ENCODE data around the gene PLCD3. TPM values are rescaled to one million over a fixed set of nuclear protein-coding genes. Genes with fewer than 3 reads are reported as not detected.

PLCD3 gene
- total and polyA plus RNA-seq, 2 of the 13 experiments (the other 11 are each of a cell fraction or from before 2014, with no cell fraction given): 11.3 to 39.1 TPM

- TF ChIP-seq TAF1 (CRISPR knock-in tag; IDR thresholded peaks at IDR 0.05) (no peak; the same call in 1 of the 2 replicates), BORCS8-MEF2B (CRISPR knock-in tag; IDR thresholded peaks at IDR 0.05) (peak; percentile 23), ADNP (CRISPR knock-in tag; IDR thresholded peaks at IDR 0.05) (no peak), MBNL3 (CRISPR knock-in tag; conservative IDR thresholded peaks at IDR 0.05) (no peak), SNAPC5 (CRISPR knock-in tag; IDR thresholded peaks at IDR 0.05; ENCODE audit: borderline replicate concordance) (no peak), HDAC2 (CRISPR knock-in tag; IDR thresholded peaks at IDR 0.05) (no peak; the same call in 1 of the 2 replicates), SOX13 (IDR thresholded peaks at IDR 0.05) (no peak), SOX13 (CRISPR knock-in tag; conservative IDR thresholded peaks at IDR 0.05 in 1 of 2, IDR thresholded peaks at IDR 0.05 in 1 of 2) (no peak), PBX3 (CRISPR knock-in tag; IDR thresholded peaks at IDR 0.05; ENCODE audit: borderline replicate concordance) (no peak), CAMTA2 (CRISPR knock-in tag; IDR thresholded peaks at IDR 0.05; ENCODE audit: borderline replicate concordance) (no peak), ISL2 (CRISPR knock-in tag; IDR thresholded peaks at IDR 0.05) (no peak; the same call in 1 of the 2 replicates), KLF6 (CRISPR knock-in tag; IDR thresholded peaks at IDR 0.05) (no peak; the same call in 1 of the 2 replicates), ZBTB3 (CRISPR knock-in tag; IDR thresholded peaks at IDR 0.05; ENCODE audit: borderline replicate concordance, low read depth) (no peak), ZBTB20 (CRISPR knock-in tag; IDR thresholded peaks at IDR 0.05; ENCODE audit: borderline replicate concordance, low read depth) (no peak; the same call in 1 of the 2 replicates), ZNF747 (CRISPR knock-in tag; IDR thresholded peaks at IDR 0.05; ENCODE audit: borderline replicate concordance) (peak; percentile 81; the same call in 1 of the 2 replicates), ZNF737 (CRISPR knock-in tag; IDR thresholded peaks at IDR 0.05; ENCODE audit: borderline replicate concordance) (no peak), SRSF9 (IDR thresholded peaks at IDR 0.05; ENCODE audit: borderline replicate concordance, insufficient read depth, low read depth, low read length, poor library complexity, severe bottlenecking) (no peak), ZNF597 (CRISPR knock-in tag; IDR thresholded peaks at IDR 0.05) (no peak), PPARG (CRISPR knock-in tag; conservative IDR thresholded peaks at IDR 0.05) (no peak), HMGXB3 (CRISPR knock-in tag; IDR thresholded peaks at IDR 0.05; ENCODE audit: borderline replicate concordance) (no peak), HNRNPL (IDR thresholded peaks at IDR 0.05; ENCODE audit: low read depth, low read length) (0 out of 2 replicates have a peak, but pooled peaks have one; percentile 27), NR2F6 (IDR thresholded peaks at IDR 0.05) (no peak), NR2F6 (CRISPR knock-in tag; IDR thresholded peaks at IDR 0.05) (no peak), RCOR2 (CRISPR knock-in tag; IDR thresholded peaks at IDR 0.05) (no peak), ZNF577 (CRISPR knock-in tag; IDR thresholded peaks at IDR 0.05; ENCODE audit: borderline replicate concordance, low read depth) (no peak)
These were observed 29.8 kb upstream of the PLCD3 start (continued) for GRCh38 chr17:45162025-45162687.
